ENCODE measurements around the gene ARHGAP19.

The ARHGAP19 gene

GRCh38 chr10:97182288-97182990 lies 110.0 kb downstream of the ARHGAP19 start:
- DNase-seq (ENCODE audit: low read depth in 1 of 2, low spot score in 1 of 2): no peak
- Histone ChIP-seq H3K4me3 (replicated peaks; ENCODE audit: insufficient read depth, low read length) (no peak overlapping the region), H3K27me3 (ENCODE audit: insufficient read depth, poor library complexity, severe bottlenecking) (peaks cover 64% of the 10 kb centered on the region), H3K27ac (replicated peaks) (no peak overlapping the region)
- TF ChIP-seq GABPA (IDR thresholded peaks at IDR 0.05; ENCODE audit: low read depth): no peak
- no peak for TF ChIP-seq POLR2AphosphoS5 (IDR thresholded peaks at IDR 0.05; ENCODE audit: low read depth)
- no peak for TF ChIP-seq CTCF (IDR thresholded peaks at IDR 0.05; ENCODE audit: insufficient read depth, low read length)
- no peak for TF ChIP-seq SPI1 (IDR thresholded peaks at IDR 0.05; ENCODE audit: borderline replicate concordance, low read depth)
- TF ChIP-seq, protein P1, sequence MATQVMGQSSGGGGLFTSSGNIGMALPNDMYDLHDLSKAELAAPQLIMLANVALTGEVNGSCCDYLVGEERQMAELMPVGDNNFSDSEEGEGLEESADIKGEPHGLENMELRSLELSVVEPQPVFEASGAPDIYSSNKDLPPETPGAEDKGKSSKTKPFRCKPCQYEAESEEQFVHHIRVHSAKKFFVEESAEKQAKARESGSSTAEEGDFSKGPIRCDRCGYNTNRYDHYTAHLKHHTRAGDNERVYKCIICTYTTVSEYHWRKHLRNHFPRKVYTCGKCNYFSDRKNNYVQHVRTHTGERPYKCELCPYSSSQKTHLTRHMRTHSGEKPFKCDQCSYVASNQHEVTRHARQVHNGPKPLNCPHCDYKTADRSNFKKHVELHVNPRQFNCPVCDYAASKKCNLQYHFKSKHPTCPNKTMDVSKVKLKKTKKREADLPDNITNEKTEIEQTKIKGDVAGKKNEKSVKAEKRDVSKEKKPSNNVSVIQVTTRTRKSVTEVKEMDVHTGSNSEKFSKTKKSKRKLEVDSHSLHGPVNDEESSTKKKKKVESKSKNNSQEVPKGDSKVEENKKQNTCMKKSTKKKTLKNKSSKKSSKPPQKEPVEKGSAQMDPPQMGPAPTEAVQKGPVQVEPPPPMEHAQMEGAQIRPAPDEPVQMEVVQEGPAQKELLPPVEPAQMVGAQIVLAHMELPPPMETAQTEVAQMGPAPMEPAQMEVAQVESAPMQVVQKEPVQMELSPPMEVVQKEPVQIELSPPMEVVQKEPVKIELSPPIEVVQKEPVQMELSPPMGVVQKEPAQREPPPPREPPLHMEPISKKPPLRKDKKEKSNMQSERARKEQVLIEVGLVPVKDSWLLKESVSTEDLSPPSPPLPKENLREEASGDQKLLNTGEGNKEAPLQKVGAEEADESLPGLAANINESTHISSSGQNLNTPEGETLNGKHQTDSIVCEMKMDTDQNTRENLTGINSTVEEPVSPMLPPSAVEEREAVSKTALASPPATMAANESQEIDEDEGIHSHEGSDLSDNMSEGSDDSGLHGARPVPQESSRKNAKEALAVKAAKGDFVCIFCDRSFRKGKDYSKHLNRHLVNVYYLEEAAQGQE (IDR thresholded peaks at IDR 0.05; ENCODE audit: insufficient replicate concordance, low read depth): no peak

GRCh38 chr10:97180986-97181385 lies 111.5 kb downstream of the ARHGAP19 start:
- Histone ChIP-seq H3K27ac (replicated peaks) (no peak overlapping the region), H3K27me3 (ENCODE audit: insufficient read depth, poor library complexity, severe bottlenecking) (peaks cover 59% of the 10 kb centered on the region)
- TF ChIP-seq CTCF (IDR thresholded peaks at IDR 0.05; ENCODE audit: insufficient read depth, low read length) (no peak), GABPA (IDR thresholded peaks at IDR 0.05; ENCODE audit: low read depth) (no peak), POLR2AphosphoS5 (IDR thresholded peaks at IDR 0.05; ENCODE audit: low read depth) (no peak), SPI1 (IDR thresholded peaks at IDR 0.05; ENCODE audit: borderline replicate concordance, low read depth) (no peak)
- TF ChIP-seq, protein P1 (IDR thresholded peaks at IDR 0.05; ENCODE audit: insufficient replicate concordance, low read depth): no peak

GRCh38 chr10:97180363-97180755 lies 112.1 kb downstream of the ARHGAP19 start:
- peaks cover 54% of the 10 kb centered on the region for H3K27me3 ChIP-seq (ENCODE audit: insufficient read depth, poor library complexity, severe bottlenecking)
- H3K27ac ChIP-seq (replicated peaks): no peak overlapping the region
- no peak for DNase-seq (ENCODE audit: low read depth in 1 of 2, low spot score in 1 of 2)
- TF ChIP-seq POLR2AphosphoS5 (IDR thresholded peaks at IDR 0.05; ENCODE audit: low read depth): no peak
- no peak for TF ChIP-seq SPI1 (IDR thresholded peaks at IDR 0.05; ENCODE audit: borderline replicate concordance, low read depth)
- TF ChIP-seq CTCF (IDR thresholded peaks at IDR 0.05; ENCODE audit: insufficient read depth, low read length): no peak
- TF ChIP-seq, protein P1 (IDR thresholded peaks at IDR 0.05; ENCODE audit: insufficient replicate concordance, low read depth): no peak
- no peak for TF ChIP-seq GABPA (IDR thresholded peaks at IDR 0.05; ENCODE audit: low read depth)
- H3K4me3 ChIP-seq (replicated peaks; ENCODE audit: insufficient read depth, low read length): no peak overlapping the region

More at GRCh38 chr10:97180986-97181385, 111.5 kb downstream of the ARHGAP19 start:
- no peak for DNase-seq (ENCODE audit: low read depth in 1 of 2, low spot score in 1 of 2)
- no peak overlapping the region for H3K4me3 ChIP-seq (replicated peaks; ENCODE audit: insufficient read depth, low read length)
